Activated T-helper 17 cell treated with anti-CD3 and anti-CD28 coated beads, Interleukin-2, amount 50 U/mL, for 72 hours (primary cell): Measurements from ENCODE around the gene TMEM9. TPM values are rescaled to one million over a fixed set of nuclear protein-coding genes. Genes with fewer than 3 reads are reported as not detected.

Experiments
- ATAC-seq: fragments of 150-1000 bp; cut with Tn5 transposase; replicated peaks from 2 replicates; pipeline ENCODE4 v1.10.0; 2021; ENCODE audit warnings: mild to moderate bottlenecking, moderate library complexity
- H3K27ac Mint-ChIP-seq: one replicate; pipeline ENCODE4 v1.8.0; 2022; ENCODE audit warnings: mixed read lengths
- H3K27me3 Mint-ChIP-seq: one replicate; pipeline ENCODE4 v1.8.0; 2022; ENCODE audit warnings: mixed read lengths
- H3K36me3 Mint-ChIP-seq: one replicate; pipeline ENCODE4 v1.8.0; 2022; ENCODE audit warnings: low read depth, mild to moderate bottlenecking, mixed read lengths
- H3K4me1 Mint-ChIP-seq: one replicate; pipeline ENCODE4 v1.8.0; 2022; ENCODE audit warnings: mixed read lengths
- H3K4me3 Mint-ChIP-seq: one replicate; pipeline ENCODE4 v1.8.0; 2022; ENCODE audit warnings: mild to moderate bottlenecking, mixed read lengths
- H3K9me3 Mint-ChIP-seq: one replicate; pipeline ENCODE4 v1.8.0; 2022; ENCODE audit warnings: mixed read lengths
- total RNA-seq, 2 donors: library from RNA; stranded (reverse); gene quantifications; one replicate each; pipeline ENCODE4 v1.2.3, GENCODE V29; 2022

The TMEM9 gene
- total RNA-seq, 2 donors from 2014 or later, result 19.5 to 25.7 TPM

DNA sequence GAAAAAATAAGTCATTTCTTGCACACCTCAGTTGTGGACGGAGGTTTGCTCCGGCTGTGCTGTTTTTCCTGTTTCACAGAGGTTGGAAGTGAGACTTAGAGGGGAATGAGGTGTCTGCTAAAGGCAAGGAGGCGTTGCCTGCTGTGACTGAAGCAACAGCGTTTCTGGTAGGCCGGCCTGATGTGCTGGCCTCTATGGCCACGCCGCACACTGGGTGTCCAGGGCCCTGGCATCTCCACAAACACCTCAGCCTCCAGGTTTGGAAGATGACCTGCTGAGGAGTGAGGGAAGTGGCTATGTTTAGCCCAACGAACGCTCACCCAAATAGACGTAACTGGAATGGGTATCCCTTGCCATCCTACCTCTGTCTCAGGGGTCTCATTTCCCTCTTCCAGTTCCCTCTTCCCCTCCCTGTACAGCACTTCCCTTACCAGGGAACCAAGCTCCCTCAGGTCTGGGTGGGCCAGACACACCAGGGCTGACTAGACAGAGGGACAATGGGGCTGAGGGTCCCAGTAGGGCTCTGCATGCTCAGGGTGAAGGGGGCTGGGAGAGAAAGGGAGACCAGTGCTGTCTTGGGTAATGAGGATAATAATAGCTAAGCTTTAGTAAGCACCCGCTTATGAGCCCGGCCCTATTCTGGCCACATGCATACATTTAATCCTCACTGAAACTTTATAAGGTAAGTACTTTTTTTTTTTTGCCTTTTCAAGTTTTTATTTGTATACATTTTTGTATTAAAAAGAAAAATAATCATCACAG lies 53.9 kb downstream of the TMEM9 start:
- H3K4me3 Mint-ChIP-seq, result no peak overlapping the region
- no peaks in the 10 kb centered on the region for H3K36me3 Mint-ChIP-seq
- no peak overlapping the region for H3K27ac Mint-ChIP-seq
- no peak for ATAC-seq
- H3K9me3 Mint-ChIP-seq, result no peaks in the 10 kb centered on the region
- no peaks in the 10 kb centered on the region for H3K4me1 Mint-ChIP-seq
- H3K27me3 Mint-ChIP-seq, result peaks cover 4% of the 10 kb centered on the region

GRCh38 chr1:201098992-201099677 lies 55.1 kb downstream of the TMEM9 start:
- no peak for ATAC-seq
- Mint-ChIP-seq H3K4me1 (no peaks in the 10 kb centered on the region), H3K36me3 (no peaks in the 10 kb centered on the region), H3K4me3 (no peak overlapping the region), H3K9me3 (no peaks in the 10 kb centered on the region), H3K27me3 (peaks cover 4% of the 10 kb centered on the region), H3K27ac (no peak overlapping the region)

DNA sequence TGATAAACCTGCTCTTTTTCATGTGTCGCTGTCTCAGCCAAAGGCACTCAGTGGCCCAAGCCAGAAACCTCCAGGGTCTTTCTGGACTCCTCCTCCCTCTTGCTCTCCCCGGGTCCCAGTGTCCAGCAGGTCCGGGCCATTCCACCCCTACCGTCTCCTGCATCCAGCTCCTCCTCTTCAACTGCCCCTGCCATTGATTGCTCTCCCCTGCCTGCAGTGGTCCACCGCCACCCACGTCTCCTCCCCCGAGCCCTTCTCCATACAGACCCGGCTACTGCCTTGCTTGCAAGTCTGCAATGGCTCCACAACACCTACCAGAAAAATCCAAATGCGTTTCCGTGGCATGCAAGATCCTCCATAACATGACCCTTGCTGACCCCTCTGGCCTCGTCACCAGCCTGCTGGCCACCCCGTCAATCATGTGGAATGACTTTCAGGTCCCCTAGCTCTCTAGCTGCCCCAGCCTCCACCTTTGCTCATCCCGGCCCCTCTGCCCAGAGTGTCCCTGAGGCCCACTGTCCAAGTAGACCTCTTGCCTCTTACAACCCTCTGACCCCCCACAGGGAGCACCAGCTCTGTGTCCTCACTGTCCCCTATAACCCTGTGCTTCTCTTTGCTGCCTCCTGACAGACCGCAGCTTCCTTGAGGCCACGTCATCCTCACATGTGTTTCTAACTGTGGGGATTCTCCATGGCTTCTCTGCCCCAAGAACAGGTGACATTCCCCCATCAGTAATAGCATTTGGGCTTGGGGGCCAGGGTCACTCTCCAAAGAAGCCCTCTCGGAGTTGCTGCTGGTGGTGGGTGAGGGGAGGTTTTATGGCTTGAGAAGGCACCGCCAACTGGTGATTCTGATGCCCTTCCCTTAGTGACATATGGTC lies 57.1 kb downstream of the TMEM9 start:
- H3K36me3 Mint-ChIP-seq, result no peaks in the 10 kb centered on the region
- H3K27me3 Mint-ChIP-seq, result peaks cover 8% of the 10 kb centered on the region
- no peaks in the 10 kb centered on the region for H3K4me1 Mint-ChIP-seq
- H3K9me3 Mint-ChIP-seq, result no peaks in the 10 kb centered on the region
- no peak overlapping the region for H3K27ac Mint-ChIP-seq
- no peak overlapping the region for H3K4me3 Mint-ChIP-seq
- ATAC-seq, result no peak

GRCh38 chr1:201096041-201096461 lies 58.2 kb downstream of the TMEM9 start:
- no peaks in the 10 kb centered on the region for H3K4me1 Mint-ChIP-seq
- H3K4me3 Mint-ChIP-seq, result no peak overlapping the region
- H3K36me3 Mint-ChIP-seq, result no peaks in the 10 kb centered on the region
- no peak overlapping the region for H3K27ac Mint-ChIP-seq
- H3K9me3 Mint-ChIP-seq, result no peaks in the 10 kb centered on the region
- ATAC-seq, result no peak
- H3K27me3 Mint-ChIP-seq, result peaks cover 9% of the 10 kb centered on the region

DNA sequence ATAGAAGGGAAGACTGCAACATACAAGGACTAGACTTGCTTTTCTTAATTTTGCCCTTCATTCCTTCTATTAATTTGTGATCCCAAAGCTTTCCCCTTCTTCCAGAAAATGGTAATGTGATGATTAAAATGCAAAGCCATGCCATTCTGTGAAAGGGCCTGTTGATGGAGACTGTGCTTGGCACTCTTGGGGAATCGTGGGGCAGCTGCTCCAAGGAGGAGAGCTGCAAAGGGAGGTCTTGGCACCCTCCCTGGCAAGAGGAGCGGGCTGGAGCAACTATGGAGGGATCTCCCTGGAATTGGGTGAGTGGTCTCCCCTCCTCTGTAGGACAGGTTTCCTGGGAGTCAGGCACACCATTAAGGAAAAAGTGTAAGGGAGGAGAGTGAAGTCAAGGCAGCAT lies 58.7 kb downstream of the TMEM9 start:
- Mint-ChIP-seq H3K4me1 (no peaks in the 10 kb centered on the region), H3K4me3 (no peak overlapping the region), H3K36me3 (no peaks in the 10 kb centered on the region), H3K27ac (no peak overlapping the region), H3K27me3 (peaks cover 9% of the 10 kb centered on the region), H3K9me3 (no peaks in the 10 kb centered on the region)
- no peak for ATAC-seq

DNA sequence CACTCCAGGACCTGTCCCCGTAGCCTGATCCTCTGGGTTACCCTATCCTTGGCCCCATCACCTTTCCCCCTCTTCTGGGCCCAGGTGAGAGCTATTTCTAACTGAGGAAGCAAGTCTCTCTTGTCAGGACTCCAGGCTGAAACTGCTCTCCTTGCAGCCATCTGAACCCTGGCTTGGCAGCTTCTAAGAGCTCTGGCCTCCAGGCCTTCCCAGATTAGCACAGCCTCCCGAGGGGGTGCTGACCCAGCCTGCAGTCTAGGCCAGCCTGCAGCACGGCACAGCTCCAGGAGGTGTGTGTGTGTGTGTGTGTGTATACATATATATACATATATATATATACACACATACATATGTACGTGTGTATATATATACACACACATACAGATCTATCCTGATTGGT lies 59.4 kb downstream of the TMEM9 start:
- ATAC-seq, result no peak
- no peaks in the 10 kb centered on the region for H3K36me3 Mint-ChIP-seq
- no peak overlapping the region for H3K27ac Mint-ChIP-seq
- peaks cover 9% of the 10 kb centered on the region for H3K27me3 Mint-ChIP-seq
- H3K4me3 Mint-ChIP-seq, result no peak overlapping the region
- H3K4me1 Mint-ChIP-seq, result no peaks in the 10 kb centered on the region
- no peaks in the 10 kb centered on the region for H3K9me3 Mint-ChIP-seq

DNA sequence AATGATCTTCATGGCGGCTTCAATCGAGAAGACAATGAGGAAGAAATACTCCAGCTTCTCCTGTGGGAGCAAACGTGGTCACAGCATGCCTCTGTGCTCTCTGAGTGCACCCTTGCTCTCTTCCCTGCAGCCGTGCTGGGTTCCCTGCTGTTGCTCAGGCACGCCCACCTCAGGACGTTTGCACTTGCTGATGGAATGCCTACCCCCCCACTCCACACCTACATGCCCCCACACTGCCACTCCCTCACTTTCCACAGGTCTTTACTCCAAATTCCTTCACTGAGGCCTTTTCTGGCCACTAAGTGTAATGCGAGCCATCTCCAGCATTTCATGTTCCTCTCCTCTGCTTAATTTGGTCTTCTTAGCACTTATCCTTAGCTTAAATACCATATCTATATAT lies 60.3 kb downstream of the TMEM9 start:
- no peaks in the 10 kb centered on the region for H3K36me3 Mint-ChIP-seq
- no peak for ATAC-seq
- H3K27ac Mint-ChIP-seq, result no peak overlapping the region
- H3K4me3 Mint-ChIP-seq, result no peak overlapping the region
- H3K27me3 Mint-ChIP-seq, result peaks cover 9% of the 10 kb centered on the region
- no peaks in the 10 kb centered on the region for H3K4me1 Mint-ChIP-seq
- H3K9me3 Mint-ChIP-seq, result no peaks in the 10 kb centered on the region

DNA sequence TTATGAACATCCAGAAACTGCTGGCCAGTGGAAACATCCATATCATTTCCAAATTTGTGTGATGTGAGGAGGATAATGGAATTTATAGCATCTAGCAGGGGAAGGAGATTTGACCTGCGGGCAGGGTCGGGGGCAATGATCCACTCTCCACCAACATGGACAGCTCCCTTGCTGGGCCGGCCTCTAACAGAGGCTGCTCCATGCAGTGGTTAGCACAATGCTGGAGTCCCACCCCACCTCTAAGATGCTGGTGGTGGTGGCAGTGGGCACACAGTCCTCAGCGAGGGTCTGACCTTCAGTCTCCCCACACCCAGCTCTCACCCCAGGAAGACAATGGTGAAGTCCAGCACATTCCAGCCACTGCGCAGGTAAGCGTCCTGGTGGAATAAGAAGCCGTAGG lies 60.7 kb downstream of the TMEM9 start:
- H3K27me3 Mint-ChIP-seq, result peaks cover 9% of the 10 kb centered on the region
- ATAC-seq, result no peak
- no peaks in the 10 kb centered on the region for H3K36me3 Mint-ChIP-seq
- H3K27ac Mint-ChIP-seq, result no peak overlapping the region
- H3K4me3 Mint-ChIP-seq, result no peak overlapping the region
- H3K9me3 Mint-ChIP-seq, result no peaks in the 10 kb centered on the region
- H3K4me1 Mint-ChIP-seq, result no peaks in the 10 kb centered on the region

GRCh38 chr1:201092738-201093137 lies 61.5 kb downstream of the TMEM9 start:
- no peak for ATAC-seq
- Mint-ChIP-seq H3K4me1 (no peaks in the 10 kb centered on the region), H3K36me3 (no peaks in the 10 kb centered on the region), H3K4me3 (no peak overlapping the region), H3K27me3 (peaks cover 9% of the 10 kb centered on the region), H3K9me3 (no peaks in the 10 kb centered on the region), H3K27ac (no peak overlapping the region)

GRCh38 chr1:201091256-201091655 lies 63.0 kb downstream of the TMEM9 start:
- no peak for ATAC-seq
- Mint-ChIP-seq H3K27me3 (peaks cover 5% of the 10 kb centered on the region), H3K36me3 (no peaks in the 10 kb centered on the region), H3K27ac (no peak overlapping the region), H3K4me1 (no peaks in the 10 kb centered on the region), H3K4me3 (no peak overlapping the region), H3K9me3 (no peaks in the 10 kb centered on the region)

- H3K27me3 Mint-ChIP-seq, result peaks cover 5% of the 10 kb centered on the region
- no peaks in the 10 kb centered on the region for H3K9me3 Mint-ChIP-seq
- H3K4me3 Mint-ChIP-seq, result no peak overlapping the region
Measured at GRCh38 chr1:201090541-201090940, 63.7 kb downstream of the TMEM9 start.

DNA sequence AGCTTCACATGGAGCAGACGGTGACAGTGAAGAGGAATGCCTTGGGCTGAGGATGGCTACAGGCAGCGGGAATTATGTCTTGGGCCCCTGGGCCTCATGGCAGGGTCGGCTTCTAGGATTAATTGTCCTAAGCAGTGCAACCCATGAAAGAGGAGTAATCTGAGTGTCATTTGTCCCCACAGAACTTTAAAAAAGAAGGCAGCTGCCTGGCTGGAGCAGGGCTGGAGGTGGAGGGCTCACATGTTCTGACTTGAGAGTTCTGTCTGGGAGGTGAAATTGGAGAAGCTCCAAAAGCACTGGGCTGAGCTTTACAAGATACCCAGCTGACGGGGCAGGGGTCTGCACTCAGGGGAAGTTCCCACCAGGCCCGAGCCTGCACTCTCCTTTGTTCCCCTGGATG lies 64.7 kb downstream of the TMEM9 start:
- H3K27ac Mint-ChIP-seq, result no peak overlapping the region
- H3K9me3 Mint-ChIP-seq, result no peaks in the 10 kb centered on the region
- H3K36me3 Mint-ChIP-seq, result no peaks in the 10 kb centered on the region
- H3K4me3 Mint-ChIP-seq, result no peak overlapping the region
- H3K4me1 Mint-ChIP-seq, result no peaks in the 10 kb centered on the region
- H3K27me3 Mint-ChIP-seq, result peaks cover 5% of the 10 kb centered on the region
- no peak for ATAC-seq

More at GRCh38 chr1:201090541-201090940, 63.7 kb downstream of the TMEM9 start:
- ATAC-seq, result no peak
- Mint-ChIP-seq H3K36me3 (no peaks in the 10 kb centered on the region), H3K27ac (no peak overlapping the region), H3K4me1 (no peaks in the 10 kb centered on the region)

- no peak for ATAC-seq
- H3K27ac Mint-ChIP-seq, result no peak overlapping the region
- peaks cover 5% of the 10 kb centered on the region for H3K27me3 Mint-ChIP-seq
- no peaks in the 10 kb centered on the region for H3K4me1 Mint-ChIP-seq
- H3K4me3 Mint-ChIP-seq, result no peak overlapping the region
- H3K9me3 Mint-ChIP-seq, result no peaks in the 10 kb centered on the region
- no peaks in the 10 kb centered on the region for H3K36me3 Mint-ChIP-seq
Measured at GRCh38 chr1:201088901-201089525, 65.3 kb downstream of the TMEM9 start.

- ATAC-seq, result no peak
- no peaks in the 10 kb centered on the region for H3K9me3 Mint-ChIP-seq
- H3K4me3 Mint-ChIP-seq, result no peak overlapping the region
- H3K27me3 Mint-ChIP-seq, result peaks cover 5% of the 10 kb centered on the region
- no peaks in the 10 kb centered on the region for H3K36me3 Mint-ChIP-seq
- no peak overlapping the region for H3K27ac Mint-ChIP-seq
- no peaks in the 10 kb centered on the region for H3K4me1 Mint-ChIP-seq
Measured at GRCh38 chr1:201088395-201088794, 65.9 kb downstream of the TMEM9 start.
